Measurements from ENCODE around the gene RAB43. TPM values are rescaled to one million over a fixed set of nuclear protein-coding genes. Genes with fewer than 3 reads are reported as not detected.

The RAB43 gene
- total and polyA plus RNA-seq, 12 donors, result 0.96 to 8.2 (median 4.0) TPM

- DNase-seq, result no peak
- 90 to 91% methylated on average over 19 of the region's 19 CpGs for WGBS, 2 donors
Measured at GRCh38 chr3:129061023-129061887, 60.3 kb downstream of the RAB43 start.

GRCh38 chr3:129060276-129061022, 61.2 kb downstream of the RAB43 start, which contains the start of gene GP9:
GP9 (plus strand) TSS chr3:129060779; CDS start chr3:129061740, 961 bp downstream.
- 72 to 82% methylated on average over 13 of the region's 13 CpGs for WGBS, 2 donors
- Histone ChIP-seq H3K4me3 (no peak within 1 kb of the TSS), H3K9me3 (no peaks in the 10 kb centered on the region), H3K27me3 (no peaks in the 10 kb centered on the region), H3K36me3 (no peaks in the 10 kb centered on the region), H3K27ac (peak within 1 kb of the TSS in 4 of 10 donors; percentile 19 to 37 (median 22)), H3K4me1 (peaks cover 0 to 26% (median 3%) of the 10 kb centered on the region in 9 donors)
- intact Hi-C loops (cut with DNase I), result no loop called here
- ATAC-seq (no peak), DNase-seq (no peak)
- no peak for TF ChIP-seq CTCF (IDR thresholded peaks at IDR 0.05)

More at GRCh38 chr3:129061023-129061887, 60.3 kb downstream of the RAB43 start:
- intact Hi-C loops (cut with DNase I), result no loop called here
- Histone ChIP-seq H3K27me3 (no peaks in the 10 kb centered on the region), H3K4me1 (peaks cover 0 to 26% (median 3%) of the 10 kb centered on the region in 9 donors), H3K27ac (no peak overlapping the region), H3K4me3 (no peak overlapping the region), H3K36me3 (no peaks in the 10 kb centered on the region), H3K9me3 (no peaks in the 10 kb centered on the region)
- ATAC-seq, result peak in 1 of 8 donors; percentile 28
- TF ChIP-seq CTCF (IDR thresholded peaks at IDR 0.05), result no peak

- Histone ChIP-seq H3K9me3 (no peaks in the 10 kb centered on the region), H3K36me3 (no peaks in the 10 kb centered on the region), H3K27ac (peak overlapping the region in 2 of 10 donors; percentile 19 to 21), H3K4me1 (peaks cover 0 to 26% (median 3%) of the 10 kb centered on the region in 9 donors), H3K27me3 (no peaks in the 10 kb centered on the region), H3K4me3 (no peak overlapping the region)
- no peak for TF ChIP-seq CTCF (IDR thresholded peaks at IDR 0.05)
- intact Hi-C loops (cut with DNase I), result loop anchor here in 2 of 10 donors (10.0 kb wide), 2 partner anchors 55 to 185 kb away; partner anchors contain the start of gene COPG1 (in 1 of the 2)
- ATAC-seq (peak in 6 of 8 donors; percentile 9 to 65 (median 38)), DNase-seq (peak in 1 of 2 donors; percentile 27)
- WGBS, 2 donors, result 70 to 75% methylated on average over 11 of the region's 11 CpGs
Measured at GRCh38 chr3:129059311-129059958, 62.2 kb downstream of the RAB43 start.
